Measurements from ENCODE around the gene SLC6A2.

GRCh38 chr16:55706739-55707384, 51.1 kb downstream of the SLC6A2 start:
- TF ChIP-seq ZNF8 (CRISPR knock-in tag; IDR thresholded peaks at IDR 0.05) = no peak
- no peak for TF ChIP-seq BACH2 (CRISPR knock-in tag; IDR thresholded peaks at IDR 0.05; ENCODE audit: borderline replicate concordance)
- TF ChIP-seq ZFP3 (CRISPR knock-in tag; IDR thresholded peaks at IDR 0.05) = no peak
- TF ChIP-seq ESRRG (CRISPR knock-in tag; IDR thresholded peaks at IDR 0.05) = no peak
- TF ChIP-seq CREB5 (CRISPR knock-in tag; IDR thresholded peaks at IDR 0.05; ENCODE audit: low read depth) = no peak

Measured in SK-N-SH treated with all-trans-retinoic acid at 6 μM for 48 hours (cell line).